Activated CD4-positive, alpha-beta memory T cell treated with anti-CD3 and anti-CD28 coated beads for 36 hours (primary cell): ENCODE results near the gene BANP. TPM values are rescaled to one million over a fixed set of nuclear protein-coding genes. Genes with fewer than 3 reads are reported as not detected.
"Not testable (repeated sequence)": the region's sequence is repeated elsewhere in the genome, so short reads cannot be mapped to it uniquely, and the experiment has no call there.

ENCODE experiments used
- CTCF ChIA-PET: fragments of 350-600 bp; sonication (Branson Sonifier 250); formaldehyde crosslinking; loops from one replicate; lab custom pipeline; 2021; ENCODE audit warnings: antibody characterized with exemption, inconsistent platforms; lab: Charles Lee
- POLR2A ChIA-PET: fragments of 350-600 bp; sonication (Branson Sonifier 250); formaldehyde crosslinking; loops from one replicate; lab custom pipeline; 2021; ENCODE audit warnings: antibody characterized with exemption; lab: Charles Lee
- DNase-seq: peaks from one replicate; pipeline ENCODE4 v3.0.0-alpha.2; 2020
- H3K27ac Mint-ChIP-seq: one replicate; pipeline ENCODE4 v1.8.0; 2021; ENCODE audit warnings: mixed read lengths
- H3K27me3 Mint-ChIP-seq: one replicate; pipeline ENCODE4 v1.8.0; 2021; ENCODE audit warnings: mixed read lengths
- H3K36me3 Mint-ChIP-seq: one replicate; pipeline ENCODE4 v1.8.0; 2021; ENCODE audit warnings: mixed read lengths
- H3K4me1 Mint-ChIP-seq: one replicate; pipeline ENCODE4 v1.8.0; 2021; ENCODE audit warnings: low read depth, mixed read lengths
- H3K4me3 Mint-ChIP-seq: one replicate; pipeline ENCODE4 v1.8.0; 2021; ENCODE audit warnings: mild to moderate bottlenecking, mixed read lengths
- H3K9me3 Mint-ChIP-seq: one replicate; pipeline ENCODE4 v1.8.0; 2021; ENCODE audit warnings: mixed read lengths
- intact Hi-C: fragments of 100-400 bp; cut with micrococcal nuclease; formaldehyde crosslinking; loops from one replicate; pipeline ENCODE4 v1.15.1; 2023
- total RNA-seq, 2 experiments: library from RNA; stranded (reverse); gene quantifications; one replicate each; pipeline ENCODE4 v1.2.3, GENCODE V29; 2021

The BANP gene
- total RNA-seq, 2 experiments from 2014 or later, result 29.6 to 30.6 TPM

DNA sequence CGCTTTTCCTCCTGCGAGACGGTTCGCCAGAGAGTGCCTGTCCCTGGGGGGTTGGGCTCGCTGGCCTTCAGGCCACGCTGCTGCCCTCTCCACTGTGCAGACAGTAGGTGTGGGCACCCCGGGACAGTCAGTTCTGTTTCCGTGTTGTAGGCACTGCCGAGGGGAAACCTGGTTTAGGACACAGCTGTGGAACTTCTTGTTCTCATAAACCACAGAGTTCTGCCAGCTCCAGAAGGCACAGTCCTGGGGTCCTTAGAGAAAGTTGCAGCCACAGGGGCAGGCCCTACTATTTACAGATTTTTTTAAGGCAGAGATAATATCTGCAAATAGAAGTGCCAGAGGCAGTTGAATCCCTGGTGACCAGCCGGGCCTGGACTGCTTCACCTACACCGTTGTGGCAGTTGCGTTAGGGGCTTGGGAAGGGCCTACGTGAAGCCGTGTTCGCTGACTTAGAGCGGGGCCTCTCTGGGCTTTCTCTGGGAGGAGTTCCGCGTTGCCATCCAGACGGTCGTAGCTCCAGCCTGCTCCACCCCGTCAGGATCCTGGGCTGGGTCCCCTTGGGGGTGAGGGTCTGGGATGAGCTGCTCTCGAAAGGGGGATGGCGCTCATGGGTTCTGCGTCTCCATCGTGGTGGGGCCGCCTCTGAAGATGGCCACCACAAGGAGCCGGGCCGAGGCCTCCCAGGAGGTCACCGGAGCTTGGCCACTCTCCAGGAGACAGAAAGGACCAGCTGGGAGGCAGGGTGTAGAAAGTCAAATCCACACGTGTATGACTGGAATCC is 126.3 kb downstream of the BANP start:
- Mint-ChIP-seq H3K27ac (no peak overlapping the region), H3K27me3 (no peaks in the 10 kb centered on the region), H3K36me3 (peaks cover 17% of the 10 kb centered on the region), H3K9me3 (no peaks in the 10 kb centered on the region), H3K4me3 (no peak overlapping the region), H3K4me1 (no peaks in the 10 kb centered on the region)
- ChIA-PET POLR2A (no interaction called here), CTCF (no interaction called here)
- intact Hi-C loops, result no loop called here
- no peak for DNase-seq

DNA sequence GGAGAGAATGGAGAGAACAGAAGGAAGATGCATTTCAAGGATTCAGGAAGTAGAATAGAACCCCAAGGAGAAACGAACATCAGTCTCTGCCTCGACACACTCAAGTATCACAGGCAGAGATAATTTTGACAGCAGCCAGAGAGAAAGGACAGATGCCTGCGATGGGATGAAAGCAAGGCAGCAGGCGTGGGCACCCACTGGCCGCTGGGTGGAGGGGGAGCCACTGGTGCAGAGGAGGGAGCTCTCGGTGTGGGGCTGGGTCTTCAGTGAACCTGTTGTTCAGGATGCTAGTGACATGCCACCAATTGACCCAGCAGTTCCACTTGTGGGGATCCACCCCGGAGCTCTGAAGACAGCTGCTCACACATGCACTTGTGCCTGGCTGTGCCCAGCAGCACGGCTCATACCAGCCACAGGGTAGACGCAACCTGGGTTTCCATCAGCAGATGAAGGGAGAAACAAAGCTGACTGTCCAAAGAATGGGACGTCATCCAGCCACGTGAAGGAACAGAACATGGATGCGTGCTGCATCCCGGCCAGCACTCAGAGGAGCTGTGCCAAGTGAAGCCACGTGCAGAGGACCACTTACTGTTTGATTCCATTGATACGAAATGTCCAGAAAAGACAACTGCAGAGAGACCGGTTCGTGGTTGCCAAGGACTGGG is 127.0 kb downstream of the BANP start:
- no peak for DNase-seq

GRCh38 chr16:88083582-88083981 is 132.3 kb downstream of the BANP start:
- Mint-ChIP-seq H3K9me3 (no peaks in the 10 kb centered on the region), H3K36me3 (peaks cover 7% of the 10 kb centered on the region), H3K4me3 (no peak overlapping the region), H3K27ac (no peak overlapping the region), H3K27me3 (no peaks in the 10 kb centered on the region), H3K4me1 (no peaks in the 10 kb centered on the region)
- ChIA-PET POLR2A (no interaction called here), CTCF (no interaction called here)
- intact Hi-C loops, result no loop called here
- no peak for DNase-seq

More for the DNA sequence above, 127.0 kb downstream of the BANP start:
- Mint-ChIP-seq H3K9me3 (no peaks in the 10 kb centered on the region), H3K27ac (no peak overlapping the region), H3K4me3 (no peak overlapping the region), H3K36me3 (peaks cover 17% of the 10 kb centered on the region), H3K27me3 (no peaks in the 10 kb centered on the region), H3K4me1 (no peaks in the 10 kb centered on the region)
- ChIA-PET CTCF (no interaction called here), POLR2A (no interaction called here)
- intact Hi-C loops, result no loop called here

- intact Hi-C loops, result no loop called here
Observed at GRCh38 chr16:88084881-88085280, 133.6 kb downstream of the BANP start.

DNA sequence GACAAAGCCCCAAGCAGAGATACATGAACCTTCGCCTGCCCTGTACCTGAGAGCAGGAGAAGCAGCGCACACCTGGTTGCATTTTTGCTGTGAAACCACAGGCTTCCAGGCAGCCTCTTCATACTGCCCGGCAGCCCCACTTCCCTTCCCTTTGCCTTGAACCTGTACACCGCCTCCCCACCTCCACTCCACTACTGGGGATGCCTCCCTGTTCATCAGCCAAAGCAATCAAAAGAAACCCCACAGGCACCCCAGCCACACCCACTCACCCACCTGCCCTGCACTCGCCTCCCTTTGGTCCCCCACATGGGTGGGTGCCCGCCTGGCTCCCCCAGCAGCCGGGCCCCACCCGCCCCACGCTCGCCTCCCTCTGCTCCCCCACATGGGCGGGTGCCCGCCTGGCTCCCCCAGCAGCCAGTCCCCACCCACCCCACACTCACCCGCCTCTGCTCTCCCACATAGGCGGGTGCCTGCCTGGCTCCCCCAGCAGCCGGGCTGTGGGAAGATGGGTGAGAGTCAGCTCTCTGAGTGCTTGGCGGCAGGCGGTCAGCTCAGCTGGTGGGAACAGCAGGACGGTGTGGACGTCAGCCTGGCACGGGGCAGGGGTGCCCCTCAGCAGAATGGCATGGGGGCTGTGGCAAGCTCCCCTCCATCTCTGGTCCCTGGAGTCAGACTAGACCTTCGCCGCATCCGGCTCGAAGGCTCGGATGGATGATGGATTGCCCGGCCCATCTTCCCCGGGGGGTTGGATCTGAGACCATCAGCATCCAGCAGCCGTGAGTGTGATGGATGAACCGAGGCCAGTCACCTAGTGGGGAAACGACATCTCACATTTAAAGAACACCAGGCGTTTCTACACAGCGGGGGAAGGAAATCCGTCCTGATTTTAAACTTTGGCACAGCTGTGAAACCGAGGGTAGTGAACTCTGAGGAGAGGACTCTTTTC is 135.6 kb downstream of the BANP start:
- Mint-ChIP-seq H3K27ac (no peak overlapping the region), H3K27me3 (no peaks in the 10 kb centered on the region), H3K4me1 (no peaks in the 10 kb centered on the region), H3K4me3 (no peak overlapping the region), H3K9me3 (no peaks in the 10 kb centered on the region), H3K36me3 (no peaks in the 10 kb centered on the region)
- no peak for DNase-seq
- ChIA-PET POLR2A (no interaction called here), CTCF (no interaction called here)
- intact Hi-C loops, result no loop called here

More at GRCh38 chr16:88084881-88085280, 133.6 kb downstream of the BANP start:
- Mint-ChIP-seq H3K4me1 (no peaks in the 10 kb centered on the region), H3K9me3 (no peaks in the 10 kb centered on the region), H3K36me3 (peaks cover 3% of the 10 kb centered on the region), H3K27ac (no peak overlapping the region), H3K27me3 (no peaks in the 10 kb centered on the region), H3K4me3 (no peak overlapping the region)
- ChIA-PET POLR2A (no interaction called here), CTCF (no interaction called here)
- no peak for DNase-seq

- ChIA-PET POLR2A (no interaction called here), CTCF (no interaction called here)
- no peak for DNase-seq
- no peaks in the 10 kb centered on the region for H3K36me3 Mint-ChIP-seq
- no peak overlapping the region for H3K27ac Mint-ChIP-seq
- no peaks in the 10 kb centered on the region for H3K4me1 Mint-ChIP-seq
- no peaks in the 10 kb centered on the region for H3K27me3 Mint-ChIP-seq
- no peaks in the 10 kb centered on the region for H3K9me3 Mint-ChIP-seq
- intact Hi-C loops, result no loop called here
- no peak overlapping the region for H3K4me3 Mint-ChIP-seq
Observed at GRCh38 chr16:88087517-88087877, 136.3 kb downstream of the BANP start.

- DNase-seq, result no peak
Observed at GRCh38 chr16:88088161-88088581, 136.9 kb downstream of the BANP start.

DNA sequence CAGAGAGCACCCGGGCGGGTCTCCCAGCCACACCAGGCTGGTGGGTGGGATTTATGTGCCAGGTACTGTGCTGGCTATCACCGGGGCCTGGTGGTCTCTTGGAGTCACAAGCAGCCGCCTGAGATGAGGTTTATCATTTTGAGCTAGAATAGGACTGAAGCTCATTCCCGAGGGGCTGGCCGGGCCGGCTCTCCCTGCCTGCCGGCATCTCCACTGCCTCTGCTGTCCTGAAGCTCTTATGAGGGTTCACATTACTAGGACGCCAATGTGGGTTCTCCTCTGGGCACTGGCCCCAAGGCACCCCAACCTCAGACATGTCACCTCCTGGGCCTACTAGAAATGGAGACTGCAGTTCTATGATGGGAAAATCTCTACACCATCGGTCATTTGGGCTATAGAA is 137.4 kb downstream of the BANP start:
- H3K9me3 Mint-ChIP-seq, intact Hi-C loops, H3K36me3 Mint-ChIP-seq, POLR2A ChIA-PET, H3K27ac Mint-ChIP-seq, CTCF ChIA-PET, DNase-seq, H3K4me1 Mint-ChIP-seq, H3K4me3 Mint-ChIP-seq, H3K27me3 Mint-ChIP-seq: not testable (repeated sequence)

More at GRCh38 chr16:88088161-88088581, 136.9 kb downstream of the BANP start:
- ChIA-PET POLR2A (no interaction called here), CTCF (no interaction called here)
- no peaks in the 10 kb centered on the region for H3K9me3 Mint-ChIP-seq
- H3K27ac Mint-ChIP-seq, result no peak overlapping the region
- intact Hi-C loops, result no loop called here
- no peak overlapping the region for H3K4me3 Mint-ChIP-seq
- no peaks in the 10 kb centered on the region for H3K36me3 Mint-ChIP-seq
- H3K4me1 Mint-ChIP-seq, result no peaks in the 10 kb centered on the region
- H3K27me3 Mint-ChIP-seq, result no peaks in the 10 kb centered on the region

DNA sequence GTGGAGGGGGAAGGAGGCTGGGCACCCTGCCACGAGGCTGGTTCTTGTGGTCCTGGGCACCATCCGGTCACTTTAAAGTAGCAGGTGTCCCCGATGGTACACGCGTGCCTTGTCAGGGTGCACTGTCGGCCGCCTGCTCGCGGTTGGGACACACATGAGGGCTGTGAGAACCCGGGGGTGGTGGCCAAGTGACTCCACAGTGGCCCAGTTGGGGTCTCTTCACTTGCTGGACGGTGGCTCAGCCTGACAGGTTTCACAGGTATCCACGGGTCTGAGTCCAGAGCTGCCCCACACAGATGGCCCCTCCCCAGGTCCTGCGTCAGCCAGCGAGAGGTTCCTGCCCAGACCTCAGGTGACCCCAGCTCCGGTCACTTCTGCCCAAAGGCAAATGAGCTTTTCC is 137.8 kb downstream of the BANP start:
- DNase-seq, H3K27ac Mint-ChIP-seq, intact Hi-C loops, H3K4me3 Mint-ChIP-seq, H3K27me3 Mint-ChIP-seq, POLR2A ChIA-PET, H3K4me1 Mint-ChIP-seq, H3K36me3 Mint-ChIP-seq, CTCF ChIA-PET, H3K9me3 Mint-ChIP-seq: not testable (repeated sequence)

DNA sequence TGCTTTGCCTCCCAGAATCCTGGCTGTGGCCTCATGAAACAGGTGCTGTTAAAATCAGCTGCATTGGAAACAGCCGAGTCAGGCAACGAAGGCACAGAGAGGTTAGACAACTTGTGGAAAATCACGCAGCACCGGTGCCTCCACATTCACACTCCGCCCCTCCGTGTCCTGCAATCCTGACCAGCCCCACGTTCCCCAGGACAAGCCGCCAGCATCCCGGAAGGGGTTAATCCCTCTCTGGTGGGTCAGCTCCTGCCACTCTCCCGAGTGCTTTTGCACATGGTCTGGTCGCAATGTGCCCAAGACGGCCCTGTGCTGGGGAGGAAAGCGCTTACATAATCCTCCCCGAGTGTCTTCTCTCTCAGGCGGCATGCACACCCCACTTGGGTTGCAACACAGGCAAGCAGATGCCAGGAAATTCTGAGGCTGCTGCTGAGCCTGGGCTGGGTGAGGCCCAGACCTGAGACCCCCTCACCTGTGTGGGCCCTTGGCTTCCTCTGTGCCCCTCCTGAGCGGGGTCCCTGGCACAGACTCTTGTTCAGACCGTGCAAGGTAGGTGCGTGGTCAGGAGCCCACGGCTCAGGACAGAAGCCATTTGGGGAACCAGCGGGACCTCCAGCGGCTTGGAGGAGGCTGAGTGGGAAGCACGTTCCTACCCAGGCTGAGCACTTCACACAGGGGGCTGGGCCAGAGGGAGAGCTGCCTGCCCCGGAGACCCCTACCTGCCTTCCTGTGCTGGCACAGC is 138.6 kb downstream of the BANP start:
- POLR2A ChIA-PET, DNase-seq, H3K27ac Mint-ChIP-seq, H3K27me3 Mint-ChIP-seq, H3K4me1 Mint-ChIP-seq, CTCF ChIA-PET, H3K36me3 Mint-ChIP-seq, intact Hi-C loops, H3K9me3 Mint-ChIP-seq, H3K4me3 Mint-ChIP-seq: not testable (repeated sequence)

- CTCF ChIA-PET, H3K27ac Mint-ChIP-seq, H3K4me1 Mint-ChIP-seq, H3K27me3 Mint-ChIP-seq, DNase-seq, H3K36me3 Mint-ChIP-seq, H3K9me3 Mint-ChIP-seq, H3K4me3 Mint-ChIP-seq, intact Hi-C loops, POLR2A ChIA-PET: not testable (repeated sequence)
Observed at GRCh38 chr16:88090377-88091175, 139.3 kb downstream of the BANP start.
